Iris pigment epithelial cell (primary cell): ENCODE measurements around the gene CCDC93.

Source experiments
- DNase-seq: peaks from one replicate; pipeline ENCODE4 v3.0.0-alpha.2; 2011; ENCODE audit warnings: low read depth

The CCDC93 gene

DNA sequence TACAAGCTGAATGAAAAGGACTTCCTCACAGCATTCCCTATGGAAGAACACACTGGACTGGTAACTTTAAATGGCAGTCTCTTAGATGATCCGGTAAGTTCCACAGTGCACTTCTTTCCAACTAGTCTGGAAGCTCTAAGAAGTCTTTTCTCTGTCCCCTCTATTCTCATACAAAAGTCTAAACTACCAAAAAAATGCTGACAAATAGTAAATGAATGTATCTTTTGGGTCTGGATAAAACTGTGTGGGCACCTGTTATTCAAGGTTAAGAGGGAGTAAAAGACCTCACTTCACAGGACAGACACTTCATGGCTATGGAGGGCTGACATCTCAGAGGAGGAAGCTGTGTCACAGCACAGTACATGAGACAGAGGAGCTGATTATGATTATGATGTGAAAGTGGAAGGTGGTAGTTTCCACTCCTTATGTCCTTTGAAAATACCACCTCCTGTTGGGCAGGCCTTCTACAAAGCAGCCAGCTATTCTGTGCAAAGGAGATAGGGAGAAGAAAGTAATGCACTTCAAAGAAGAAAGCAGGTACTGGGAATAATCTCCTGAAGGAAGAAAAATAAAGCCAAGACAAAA, 23.9 kb downstream of the CCDC93 start:
- DNase-seq, result no peak

DNA sequence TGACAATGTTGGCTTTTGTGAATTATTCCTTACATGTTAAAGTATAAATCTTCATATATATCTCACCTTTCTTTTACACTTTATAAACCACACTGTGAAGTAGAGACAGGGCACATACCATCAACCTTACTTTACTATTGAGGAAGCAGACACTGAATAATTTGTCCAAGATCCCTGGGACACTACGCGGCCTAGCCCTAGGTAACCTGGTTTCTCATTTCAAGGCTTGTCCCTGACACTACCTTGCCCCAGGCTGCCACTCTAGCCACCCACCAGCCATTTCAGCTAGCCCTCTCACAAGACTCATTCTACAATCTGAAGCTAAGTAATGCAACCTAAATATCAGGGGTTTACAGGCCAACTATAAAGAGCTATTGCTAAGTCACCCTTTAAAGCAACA, 26.7 kb downstream of the CCDC93 start:
- DNase-seq, result no peak

- DNase-seq, result no peak
These were observed 28.8 kb downstream of the CCDC93 start for GRCh38 chr2:117985092-117985491.

DNA sequence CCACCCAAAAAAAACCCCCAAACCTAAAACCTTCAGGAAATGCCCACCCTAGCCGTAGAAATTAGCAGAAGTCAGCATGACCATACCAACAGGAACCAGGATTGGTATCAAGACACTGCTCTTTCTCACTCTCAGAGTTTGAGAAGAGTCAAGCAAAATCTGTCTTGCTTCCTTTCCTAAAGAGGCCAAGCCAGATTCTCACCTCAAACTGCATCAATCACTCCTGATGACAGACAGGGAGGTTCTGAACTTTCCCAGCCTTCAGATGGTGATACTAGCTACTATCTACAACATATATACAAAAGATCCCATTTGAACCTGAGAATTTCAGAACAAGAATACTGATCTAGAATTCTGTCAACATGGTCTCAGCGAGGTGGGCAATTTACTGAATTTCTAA, 29.7 kb downstream of the CCDC93 start:
- no peak for DNase-seq

DNA sequence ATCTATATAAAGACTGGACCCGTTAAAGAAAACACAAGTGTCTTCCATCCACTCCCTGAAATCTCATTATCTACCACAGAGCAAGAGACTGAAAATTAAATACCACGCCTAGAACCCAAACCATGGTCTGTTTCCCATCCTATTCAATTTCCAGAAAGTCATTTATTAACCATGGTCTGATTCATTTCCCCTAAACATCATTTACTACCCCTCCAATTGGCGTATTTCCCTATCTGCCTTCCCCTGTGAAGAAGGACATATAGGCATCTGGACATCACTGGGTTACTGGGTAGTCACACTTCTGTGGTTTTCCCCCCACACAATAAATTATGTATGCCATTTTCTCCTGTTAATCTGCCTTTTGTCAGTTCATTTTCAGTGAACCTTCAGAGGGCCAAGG, 30.8 kb downstream of the CCDC93 start:
- no peak for DNase-seq

DNA sequence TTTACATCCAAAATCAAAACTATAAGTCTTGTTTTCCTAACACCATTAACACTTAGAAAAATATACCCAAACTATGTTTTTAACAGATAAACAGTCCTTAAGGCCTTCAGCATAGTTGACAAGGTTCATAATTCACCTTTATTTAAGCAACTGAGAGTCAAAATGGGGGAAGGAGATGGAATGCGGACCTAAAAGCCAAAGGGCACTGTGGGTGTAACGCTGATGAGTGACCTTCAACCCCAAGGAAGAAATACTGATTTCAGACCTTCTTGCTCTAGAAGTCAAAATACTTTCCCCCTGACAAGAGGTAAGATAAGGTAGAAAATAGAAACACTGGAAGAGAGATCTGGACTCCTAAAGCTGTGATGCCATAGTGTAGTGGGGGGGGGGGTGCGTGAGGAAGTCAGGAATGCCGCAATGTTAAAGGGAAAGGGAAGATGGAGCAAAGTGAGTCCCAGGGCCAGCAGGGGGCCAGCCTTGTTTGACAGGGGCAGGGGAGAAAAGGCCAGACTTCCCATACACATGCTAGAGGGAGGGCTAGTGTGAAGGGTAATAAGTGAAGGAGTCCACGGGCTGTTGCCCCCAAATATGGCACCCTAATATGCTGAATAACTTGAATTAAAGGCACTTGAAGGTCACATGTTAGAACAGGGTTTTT, 31.4 kb downstream of the CCDC93 start:
- DNase-seq, result no peak

DNA sequence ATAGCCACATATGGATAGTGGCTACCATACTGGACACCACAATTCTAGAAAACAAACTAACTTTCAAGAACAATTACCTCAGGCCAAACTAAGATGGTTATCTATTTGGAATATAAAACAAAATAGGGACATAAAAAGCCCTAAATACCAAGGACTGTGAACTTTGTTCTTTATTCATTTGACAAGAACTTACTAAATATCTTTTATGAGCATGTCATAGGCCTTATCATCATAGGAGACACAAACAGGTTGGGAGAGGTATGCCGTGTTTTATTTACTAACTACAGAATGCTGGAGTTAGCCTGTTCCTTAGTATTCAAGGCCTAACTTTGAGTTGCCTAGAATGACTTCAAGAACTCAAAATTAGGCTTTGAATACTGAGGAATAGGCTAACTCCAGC, 32.1 kb downstream of the CCDC93 start:
- no peak for DNase-seq

GRCh38 chr2:117980783-117981676, 32.8 kb downstream of the CCDC93 start:
- peak; percentile 96 for DNase-seq

- peak; percentile 64 for DNase-seq
These were observed 33.8 kb downstream of the CCDC93 start for GRCh38 chr2:117979911-117980701.

DNA sequence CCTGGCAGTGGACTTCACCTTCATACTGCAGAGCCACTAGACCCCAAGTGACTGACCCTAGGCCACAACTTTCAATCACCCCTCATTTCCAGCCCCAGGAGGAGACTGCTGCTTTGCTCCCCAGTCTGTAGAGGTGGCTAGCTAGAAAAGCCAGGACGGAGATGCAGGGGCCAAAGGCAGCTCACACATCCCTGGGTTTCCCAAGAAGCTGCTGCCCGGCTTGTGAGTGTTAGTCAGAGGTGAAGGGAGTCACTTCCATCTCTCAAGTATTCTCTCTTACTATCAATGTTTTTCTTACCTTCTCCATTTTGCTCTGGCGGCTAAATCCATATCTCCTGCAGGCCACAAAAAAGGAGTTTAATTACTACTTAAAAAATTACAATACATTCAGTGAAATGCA, 36.2 kb downstream of the CCDC93 start:
- DNase-seq, result peak; percentile 62

DNA sequence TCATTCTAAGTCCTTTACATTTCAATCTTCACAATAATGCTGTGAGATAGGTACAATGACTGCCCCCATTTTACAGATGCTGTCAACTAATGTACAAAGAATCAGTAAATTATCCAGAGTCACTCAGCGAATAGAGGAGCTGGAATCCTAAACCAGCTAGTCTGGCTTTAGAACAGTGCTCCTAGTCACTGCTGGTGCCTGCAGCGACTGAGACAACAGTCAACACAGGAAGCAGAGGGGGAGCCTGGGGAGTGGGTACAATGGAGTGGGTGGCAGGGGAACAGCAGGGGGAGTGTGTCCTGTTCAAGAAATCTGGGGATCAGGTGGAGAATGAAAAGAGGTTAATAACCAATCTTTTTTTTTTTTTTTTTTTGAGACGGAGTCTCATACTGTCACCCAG, 37.3 kb downstream of the CCDC93 start:
- no peak for DNase-seq

DNA sequence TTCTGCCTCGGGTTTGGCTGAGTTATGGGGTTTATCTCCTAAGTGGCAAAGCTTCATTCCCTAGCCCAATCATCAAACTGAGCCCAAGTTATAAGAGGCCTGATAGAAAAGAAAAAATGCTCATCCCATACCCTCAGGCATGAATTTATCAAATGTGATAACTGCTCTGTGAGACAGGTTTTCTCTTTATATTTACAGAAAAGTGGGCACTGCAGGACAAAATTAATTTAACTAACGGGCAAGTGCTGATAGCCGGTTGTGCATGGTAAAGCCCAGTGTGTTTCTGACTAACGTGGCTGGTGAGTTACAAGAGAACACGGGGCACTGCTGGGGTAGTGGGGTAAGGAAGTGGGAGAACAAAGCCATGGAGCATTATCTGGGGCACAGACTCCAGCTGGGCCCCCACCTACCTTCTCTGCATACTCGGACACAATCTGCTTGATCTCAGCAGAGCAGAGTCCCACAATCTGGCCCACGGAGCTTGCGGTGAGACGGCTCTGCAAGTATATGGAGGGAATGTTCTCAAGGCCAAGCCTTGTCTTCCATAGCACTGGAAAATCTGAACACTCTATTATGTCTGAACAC, 40.3 kb downstream of the CCDC93 start:
- no peak for DNase-seq

GRCh38 chr2:117972476-117973123, 41.3 kb downstream of the CCDC93 start:
- peak; percentile 92 for DNase-seq

DNA sequence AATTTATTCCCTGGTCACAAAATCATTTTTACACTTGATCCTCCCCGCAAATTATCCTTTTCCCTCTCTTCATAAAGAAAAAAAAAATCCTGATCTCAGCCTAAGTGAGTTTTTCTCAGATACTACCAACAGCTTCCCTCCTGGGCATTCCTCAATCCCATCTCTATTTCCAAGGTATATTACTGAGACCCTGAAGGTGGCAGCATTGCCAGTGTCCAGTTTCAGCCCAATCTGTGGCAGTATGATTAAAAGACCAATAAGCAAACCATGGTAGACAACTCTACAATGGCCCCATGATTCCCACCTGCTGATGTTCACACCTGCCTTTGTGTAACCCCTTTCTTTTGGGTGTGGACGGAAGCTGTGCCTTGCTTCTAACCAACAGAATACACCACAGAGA, 45.1 kb downstream of the CCDC93 start:
- no peak for DNase-seq

- DNase-seq, result no peak
These were observed 45.7 kb downstream of the CCDC93 start for GRCh38 chr2:117967977-117968718.

- peak; percentile 40 for DNase-seq
These were observed 50.4 kb downstream of the CCDC93 start for GRCh38 chr2:117963446-117963845.

DNA sequence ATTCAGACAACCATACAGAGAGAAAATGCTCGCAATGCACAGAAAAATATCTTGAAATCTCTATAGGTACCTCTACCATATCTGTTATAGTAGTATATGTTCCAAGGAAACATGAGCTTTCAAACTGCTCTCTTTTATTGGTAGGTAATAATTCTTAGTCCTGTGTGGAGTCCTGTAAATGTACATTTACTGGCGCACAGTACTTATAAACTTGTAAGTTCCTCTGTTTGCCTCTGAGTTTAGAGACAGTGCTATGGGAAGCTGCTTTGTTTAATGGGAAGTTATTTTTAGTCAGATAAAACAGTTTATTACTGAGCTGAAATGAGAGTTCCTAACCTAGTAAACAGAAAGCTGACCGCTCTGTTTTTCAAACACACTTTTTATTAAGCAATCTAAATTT, 52.7 kb downstream of the CCDC93 start:
- DNase-seq, result no peak

GRCh38 chr2:117960231-117960630, 53.6 kb downstream of the CCDC93 start:
- peak; percentile 55 for DNase-seq

DNA sequence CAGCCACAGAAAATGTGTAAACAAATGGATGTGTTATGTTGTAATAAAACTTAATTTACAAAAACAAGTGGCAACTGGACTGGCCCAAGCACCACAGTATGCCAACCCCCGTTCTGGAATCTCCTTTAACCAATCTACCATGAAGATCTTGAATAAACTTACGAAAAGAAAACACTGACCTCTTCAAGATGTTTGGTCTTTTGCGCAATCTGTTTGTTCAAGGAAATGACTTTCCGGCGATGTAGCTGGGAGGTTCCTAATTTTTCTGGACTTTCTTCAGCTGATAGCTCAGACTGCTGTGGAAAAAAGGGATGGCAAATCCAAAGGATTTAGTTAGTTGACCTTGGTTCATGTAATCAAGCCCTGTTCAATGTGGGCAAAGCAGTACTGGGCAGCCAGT, 55.7 kb downstream of the CCDC93 start:
- DNase-seq, result peak; percentile 85

DNA sequence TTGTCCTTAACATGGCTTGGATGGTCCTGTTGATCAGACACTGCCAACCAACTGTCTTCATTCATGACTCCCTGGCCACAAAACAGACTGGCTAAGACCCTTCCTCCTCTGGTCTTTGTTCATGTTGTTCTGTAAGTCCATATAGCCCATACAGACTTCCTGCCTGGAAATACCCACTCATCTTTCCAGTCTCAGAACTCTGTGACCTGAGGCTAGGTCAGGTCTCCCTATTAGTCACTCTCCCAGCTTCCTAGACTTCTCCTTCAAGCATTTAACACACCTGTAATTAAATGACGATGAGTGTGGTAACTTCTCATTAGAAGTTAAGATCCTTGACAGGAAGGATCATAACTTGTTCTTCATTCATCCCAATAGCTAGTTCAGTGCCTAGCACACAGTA, 56.3 kb downstream of the CCDC93 start:
- no peak for DNase-seq
